Neural cell (in vitro differentiated cells): ENCODE results near the gene SFMBT2. TPM values are rescaled to one million over a fixed set of nuclear protein-coding genes. Genes with fewer than 3 reads are reported as not detected.

Experiments used
- H2AFZ ChIP-seq: fragments of 200-600, 300-800 bp; sonication (generic), shearing (Covaris generic); 2 replicates; pipeline ENCODE4 v1.6.0; 2014; ENCODE audit warnings: low read depth, mild to moderate bottlenecking, antibody characterized with exemption, low read length, moderate library complexity
- H3F3A ChIP-seq: fragments of 200-600 bp; shearing (Covaris generic); 2 replicates; pipeline ENCODE4 v1.6.1; 2016; ENCODE audit warnings: mild to moderate bottlenecking, moderate library complexity, mixed read lengths, antibody characterized with exemption, low read length; ENCODE audit not compliant: insufficient read depth, poor library complexity, severe bottlenecking
- H3K27ac ChIP-seq: fragments of 200-600, 300-800 bp; sonication (generic), shearing (Covaris generic); 2 replicates; pipeline ENCODE4 v1.5.1; 2014; ENCODE audit warnings: mild to moderate bottlenecking, low read length, moderate library complexity
- H3K27me3 ChIP-seq: fragments of 300-800, 200-600 bp; sonication (generic), shearing (Covaris generic); 2 replicates; pipeline ENCODE4 v1.6.0; 2014; ENCODE audit warnings: mild to moderate bottlenecking, low read depth, low read length, moderate library complexity; ENCODE audit not compliant: insufficient read depth
- H3K36me3 ChIP-seq: fragments of 300-800, 200-600 bp; sonication (generic), shearing (Covaris generic); 2 replicates; pipeline ENCODE4 v1.5.1; 2014; ENCODE audit warnings: mild to moderate bottlenecking, antibody characterized with exemption, low read length, moderate library complexity; ENCODE audit not compliant: insufficient read depth
- H3K4me2 ChIP-seq: fragments of 300-800, 200-600 bp; sonication (generic), shearing (Covaris generic); 2 replicates; pipeline ENCODE4 v1.6.0; 2014; ENCODE audit warnings: mild to moderate bottlenecking, low read length
- H3K4me3 ChIP-seq: fragments of 300-800, 200-600 bp; sonication (generic), shearing (Covaris generic); 2 replicates; pipeline ENCODE4 v1.5.1; 2014; ENCODE audit warnings: mild to moderate bottlenecking, low read length, moderate library complexity
- H3K79me2 ChIP-seq: fragments of 200-600 bp; shearing (Covaris generic); replicated peaks from 2 replicates; pipeline ENCODE4 v1.6.0; 2014; ENCODE audit warnings: mild to moderate bottlenecking, low read length, moderate library complexity; ENCODE audit not compliant: insufficient read depth
- H3K9ac ChIP-seq: fragments of 300-800, 200-600 bp; sonication (generic), shearing (Covaris generic); 2 replicates; pipeline ENCODE4 v1.6.1; 2016; ENCODE audit warnings: mild to moderate bottlenecking, low read length, mixed read lengths
- H3K9me2 ChIP-seq: fragments of 200-600 bp; shearing (Covaris generic); 2 replicates; pipeline ENCODE4 v1.6.1; 2016; ENCODE audit warnings: mild to moderate bottlenecking, low read length, mixed read lengths; ENCODE audit not compliant: insufficient read depth
- H3K9me3 ChIP-seq: fragments of 200-600, 300-800 bp; sonication (generic), shearing (Covaris generic); 2 replicates; pipeline ENCODE4 v1.6.1; 2016; ENCODE audit warnings: mild to moderate bottlenecking, mixed run types, low read length, moderate library complexity, mixed read lengths
- H4K20me1 ChIP-seq: fragments of 200-600 bp; shearing (Covaris generic); 2 replicates; pipeline ENCODE4 v1.6.1; 2016; ENCODE audit warnings: mild to moderate bottlenecking, mixed run types; ENCODE audit not compliant: insufficient read depth
- CTCF ChIP-seq: fragments of 450-650 bp; IDR thresholded peaks from 2 replicates; pipeline ENCODE4 v1.5.1; 2014; ENCODE audit warnings: antibody characterized with exemption, mild to moderate bottlenecking, moderate library complexity; ENCODE audit not compliant: poor library complexity, severe bottlenecking
- EP300 ChIP-seq: fragments of 450-650 bp; conservative IDR thresholded peaks from 2 replicates; pipeline ENCODE4 v1.6.1; 2014; ENCODE audit warnings: antibody characterized with exemption, mild to moderate bottlenecking, moderate library complexity; ENCODE audit not compliant: poor library complexity, severe bottlenecking
- EZH2 ChIP-seq: fragments of 200-600, 300-800 bp; shearing (Covaris generic), sonication (generic); IDR thresholded peaks from 2 replicates; pipeline ENCODE4 v1.6.1; 2014; ENCODE audit warnings: antibody characterized with exemption, low read length, borderline replicate concordance, mild to moderate bottlenecking; ENCODE audit not compliant: insufficient read depth, poor library complexity, severe bottlenecking
- MXI1 ChIP-seq: fragments of 450-650 bp; conservative IDR thresholded peaks from 2 replicates; pipeline ENCODE4 v1.6.1; 2014; ENCODE audit warnings: antibody characterized with exemption, mild to moderate bottlenecking; ENCODE audit not compliant: poor library complexity, severe bottlenecking
- POLR2AphosphoS5 ChIP-seq: IDR thresholded peaks from 2 replicates; pipeline ENCODE4 v1.6.1; 2012
- RAD21 ChIP-seq: fragments of 450-650 bp; conservative IDR thresholded peaks from 2 replicates; pipeline ENCODE4 v1.6.1; 2014; ENCODE audit warnings: antibody characterized with exemption, mild to moderate bottlenecking, moderate library complexity
- REST ChIP-seq: IDR thresholded peaks from 2 replicates; pipeline ENCODE4 v1.6.1; 2012; ENCODE audit warnings: borderline replicate concordance
- SMC3 ChIP-seq: fragments of 450-650 bp; conservative IDR thresholded peaks from 2 replicates; pipeline ENCODE4 v1.6.1; 2014; ENCODE audit warnings: antibody characterized with exemption, mild to moderate bottlenecking, moderate library complexity; ENCODE audit not compliant: poor library complexity
- TAF1 ChIP-seq: IDR thresholded peaks from 2 replicates; pipeline ENCODE4 v1.6.1; 2012; ENCODE audit warnings: low read depth
- polyA plus RNA-seq: library from polyadenylated mRNA; depleted of rRNA; stranded (reverse); fragments of >200 nt; gene quantifications from 2 replicates; pipeline ENCODE4 v1.2.3, GENCODE V29; 2014

SFMBT2 gene
- polyA plus RNA-seq, 1 donor from 2014 or later, result 1.3 TPM

GRCh38 chr10:7119325-7120015, 291.4 kb downstream of the SFMBT2 start:
- no peak for TF ChIP-seq REST
- no peak for TF ChIP-seq SMC3
- no peak for TF ChIP-seq EZH2
- no peak for TF ChIP-seq MXI1
- no peak for TF ChIP-seq TAF1
- no peak for TF ChIP-seq EP300
- no peak for TF ChIP-seq CTCF
- no peak overlapping the region for H3K4me2 ChIP-seq

GRCh38 chr10:7117806-7118674, 292.8 kb downstream of the SFMBT2 start:
- H3K27ac ChIP-seq, result no peak overlapping the region
- no peak overlapping the region for H3K4me3 ChIP-seq
- no peak overlapping the region for H2AFZ ChIP-seq
- no peaks in the 10 kb centered on the region for H3F3A ChIP-seq
- H3K9me3 ChIP-seq, result no peaks in the 10 kb centered on the region
- no peak overlapping the region for H3K9ac ChIP-seq
- no peaks in the 10 kb centered on the region for H3K9me2 ChIP-seq
- no peaks in the 10 kb centered on the region for H3K27me3 ChIP-seq
- no peak for TF ChIP-seq REST
- TF ChIP-seq SMC3, result no peak
- TF ChIP-seq TAF1, result no peak
- TF ChIP-seq EP300, result no peak
- no peak for TF ChIP-seq POLR2AphosphoS5
- TF ChIP-seq RAD21, result no peak
- no peak for TF ChIP-seq MXI1
- TF ChIP-seq EZH2, result no peak
- no peak for TF ChIP-seq CTCF
- no peak overlapping the region for H3K4me2 ChIP-seq
- no peaks in the 10 kb centered on the region for H3K36me3 ChIP-seq
- no peaks in the 10 kb centered on the region for H3K79me2 ChIP-seq
- H4K20me1 ChIP-seq, result no peaks in the 10 kb centered on the region

More at GRCh38 chr10:7119325-7120015, 291.4 kb downstream of the SFMBT2 start:
- no peak overlapping the region for H3K4me3 ChIP-seq
- no peaks in the 10 kb centered on the region for H3K79me2 ChIP-seq
- H3F3A ChIP-seq, result no peaks in the 10 kb centered on the region
- H3K9me3 ChIP-seq, result no peaks in the 10 kb centered on the region
- H3K36me3 ChIP-seq, result no peaks in the 10 kb centered on the region
- no peak overlapping the region for H3K9ac ChIP-seq
- no peaks in the 10 kb centered on the region for H4K20me1 ChIP-seq
- H3K27me3 ChIP-seq, result no peaks in the 10 kb centered on the region
- H2AFZ ChIP-seq, result no peak overlapping the region
- no peak overlapping the region for H3K27ac ChIP-seq
- H3K9me2 ChIP-seq, result no peaks in the 10 kb centered on the region
